CD1c-positive myeloid dendritic cell (primary cell): ENCODE data around the gene OR2AJ1.

Source experiments
- DNase-seq: peaks from one replicate; pipeline ENCODE4 v3.0.0-alpha.2; 2016; ENCODE audit errors: extremely low spot score

The OR2AJ1 gene

DNA sequence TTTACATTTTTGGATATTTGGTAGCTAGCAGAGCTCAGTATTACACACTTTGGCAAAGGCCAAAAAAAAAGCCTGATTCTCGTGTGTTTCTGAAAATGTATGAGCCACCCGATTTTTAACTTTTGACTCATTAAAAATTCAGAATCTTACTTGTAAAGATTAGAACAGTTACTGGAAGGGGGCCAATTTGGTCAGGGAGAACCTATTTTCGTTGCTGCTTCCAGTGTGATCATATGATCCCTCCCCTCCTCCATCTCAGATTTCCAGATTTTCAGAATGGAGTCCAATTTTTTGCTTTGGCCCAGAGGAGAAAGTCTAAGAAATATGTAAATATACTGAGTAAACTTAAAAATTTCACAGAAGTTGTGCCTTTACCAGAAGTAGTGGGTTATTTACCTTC lies 37.1 kb downstream of the OR2AJ1 start:
- no peak for DNase-seq

DNA sequence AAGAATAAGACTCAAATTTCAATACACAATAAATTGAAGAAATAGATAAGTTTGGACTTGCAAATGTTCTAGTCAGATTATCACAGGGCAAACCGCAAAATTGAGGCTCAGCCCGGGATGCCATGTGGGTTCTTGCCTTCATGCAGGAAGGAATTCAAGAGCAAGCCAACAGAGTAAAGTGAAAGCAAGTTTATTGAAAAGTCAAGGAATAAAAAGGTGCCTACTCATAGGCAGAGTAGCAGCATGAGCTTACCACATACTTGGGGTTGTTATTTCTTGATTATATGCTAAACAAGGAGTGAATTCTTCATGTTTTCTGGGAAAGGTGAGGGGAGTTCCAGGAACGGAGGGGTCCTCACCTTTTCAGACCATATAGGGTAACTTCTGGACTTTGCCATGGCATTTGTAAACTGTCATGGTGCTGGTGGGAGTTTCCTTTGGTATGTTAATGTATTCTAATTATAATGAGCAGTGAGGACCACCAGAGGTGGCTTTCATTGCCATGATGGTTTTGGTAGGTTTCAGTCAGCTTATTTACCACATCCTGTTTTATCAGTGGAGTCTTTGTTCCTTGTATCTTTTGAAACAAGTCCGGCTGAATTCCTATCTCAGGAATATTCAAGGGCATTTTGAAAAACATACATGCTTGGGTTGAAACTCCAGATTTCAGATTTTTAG lies 38.4 kb downstream of the OR2AJ1 start:
- DNase-seq: no peak

DNA sequence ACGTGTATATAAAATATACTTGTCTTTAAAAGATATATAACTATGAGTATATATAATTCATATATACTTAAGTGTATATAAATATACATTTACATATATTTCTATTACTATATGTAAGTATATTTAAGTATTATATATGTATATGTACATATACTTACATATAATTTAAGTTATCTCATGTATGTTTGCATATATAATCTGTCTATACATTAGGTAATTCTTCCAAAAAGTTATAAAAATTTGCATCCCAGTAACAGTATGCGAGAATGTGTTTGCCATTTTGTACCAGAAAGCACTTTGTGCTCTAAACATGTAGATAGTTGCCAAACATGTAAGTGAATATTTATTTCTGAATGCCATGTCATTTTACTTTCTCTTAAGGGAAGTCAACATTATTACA lies 40.2 kb downstream of the OR2AJ1 start, which contains the start of gene OR2AK2:
Gene OR2AK2 (plus strand): TSS at position 301 of the 400 bp plus-strand sequence. CDS start 144 bp downstream, outside the sequence.
- no peak for DNase-seq

DNA sequence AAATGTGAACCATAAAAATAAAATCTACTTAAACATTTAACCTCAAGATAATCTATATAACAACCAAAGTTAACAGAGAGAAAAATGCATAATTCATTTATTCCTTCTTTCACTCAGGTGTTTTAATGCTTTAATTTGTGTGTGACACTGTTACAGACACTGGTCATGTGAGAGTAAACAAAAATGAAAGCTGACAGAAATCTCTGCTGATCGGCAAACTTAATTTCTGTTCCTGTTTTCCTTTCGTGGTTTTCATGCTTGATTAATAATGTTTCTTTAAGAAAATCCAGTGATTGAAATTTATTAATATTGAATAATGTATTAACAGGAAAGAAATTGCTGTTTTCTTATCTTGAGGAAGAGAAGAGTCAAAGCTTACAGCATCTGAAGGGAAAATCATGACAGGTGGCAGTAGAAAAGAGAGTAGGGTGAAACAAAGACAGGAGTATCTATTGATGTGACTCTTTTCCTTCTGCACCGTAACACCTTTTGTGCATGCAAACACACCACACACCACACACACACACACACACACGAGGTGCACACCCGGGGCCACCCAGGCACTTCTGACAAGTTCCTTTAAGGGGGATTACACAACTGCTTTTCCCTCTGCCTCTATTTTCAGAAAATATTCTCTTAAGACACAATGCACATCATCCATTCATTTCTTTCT lies 42.0 kb downstream of the OR2AJ1 start:
- peak; percentile 5 for DNase-seq
